GM12878 (cell line): ENCODE measurements around the gene GCM1. TPM values are rescaled to one million over a fixed set of nuclear protein-coding genes. Genes with fewer than 3 reads are reported as not detected.

Experiments used
- CHD4 ChIP-seq: fragments of 200-600 bp; sonication (generic); IDR thresholded peaks from 2 replicates; pipeline ENCODE4 v1.6.1; 2016; ENCODE audit warnings: mild to moderate bottlenecking
- CREM ChIP-seq: IDR thresholded peaks from 2 replicates; pipeline ENCODE4 v1.6.1; 2014; ENCODE audit warnings: antibody characterized with exemption, low read depth
- ELK1 ChIP-seq: IDR thresholded peaks from 2 replicates; pipeline ENCODE4 v1.6.1; 2012; ENCODE audit warnings: low read depth, low read length, improper control_type of control experiment
- JUND ChIP-seq: IDR thresholded peaks from 2 replicates; pipeline ENCODE4 v1.6.1; 2012; ENCODE audit warnings: low read depth, mild to moderate bottlenecking, low read length, improper control_type of control experiment, moderate library complexity
- KAT2A ChIP-seq: conservative IDR thresholded peaks from 2 replicates; pipeline ENCODE4 v1.6.1; 2011; ENCODE audit warnings: low read depth, low read length; ENCODE audit not compliant: control insufficient read depth
- KLF5 ChIP-seq: fragments of 450-650 bp; IDR thresholded peaks from 2 replicates; pipeline ENCODE4 v1.6.1; 2014; ENCODE audit warnings: mild to moderate bottlenecking; ENCODE audit not compliant: partially characterized antibody
- POLR2AphosphoS5 ChIP-seq: IDR thresholded peaks from 2 replicates; pipeline ENCODE4 v1.6.1; 2011; ENCODE audit warnings: mild to moderate bottlenecking, low read length, inconsistent platforms
- SIN3A ChIP-seq: IDR thresholded peaks from 2 replicates; pipeline ENCODE4 v1.6.1; 2012; ENCODE audit warnings: low read depth, low read length, improper control_type of control experiment
- SRF ChIP-seq, 2 experiments: IDR thresholded peaks; 2 replicates each; pipeline ENCODE4 v1.6.1; 2011; ENCODE audit warnings: low read depth in 2 of 2, low read length in 2 of 2, mild to moderate bottlenecking in 1 of 2, moderate library complexity in 1 of 2
- SUPT20H ChIP-seq: IDR thresholded peaks from 2 replicates; pipeline ENCODE4 v1.6.1; 2011; ENCODE audit warnings: low read depth, mild to moderate bottlenecking, low read length, moderate library complexity, borderline replicate concordance; ENCODE audit not compliant: control insufficient read depth
- TARDBP ChIP-seq: IDR thresholded peaks from 2 replicates; pipeline ENCODE4 v1.6.1; 2016; ENCODE audit warnings: borderline replicate concordance
- TCF3 ChIP-seq: IDR thresholded peaks from 2 replicates; pipeline ENCODE4 v1.6.1; 2012; ENCODE audit warnings: low read depth, mild to moderate bottlenecking, low read length, borderline replicate concordance; ENCODE audit not compliant: insufficient read depth
- WRNIP1 ChIP-seq: IDR thresholded peaks from 2 replicates; pipeline ENCODE4 v1.6.1; 2011; ENCODE audit warnings: low read depth, low read length, improper control_type of control experiment, borderline replicate concordance
- ZNF687 ChIP-seq: fragments of 450-650 bp; IDR thresholded peaks from 2 replicates; pipeline ENCODE4 v1.6.1; 2017; ENCODE audit warnings: mild to moderate bottlenecking, moderate library complexity
- polyA plus RNA-seq, 11 experiments: library from polyadenylated mRNA; depleted of rRNA in 4 of 11; unstranded in 6 of 11; stranded (reverse) in 5 of 11; fragments of >200 nt; fragmentation: Nextera tagmentation in 4 of 11; fragmentation: Illumina TruSeq in 1 of 11; extraction: Ambion mirVana in 4 of 11; extraction: Trizol in 1 of 11; gene quantifications; 1 replicate in 1 of 11; 2 replicates in 10 of 11; pipeline versions ENCODE4 v1.2.1 to v1.2.3, GENCODE V29; 2011 to 2016; ENCODE audit warnings: inconsistent platforms in 2 of 11, missing spikeins in 2 of 11, low read depth in 1 of 11
- total RNA-seq, 4 experiments: library from RNA; depleted of rRNA in 3 of 4; stranded (reverse); fragments of >200 nt in 3 of 4; fragmentation: Illumina TruSeq in 1 of 4; extraction: Trizol in 1 of 4; gene quantifications; 2 replicates each; pipeline versions ENCODE4 v1.2.1 to v1.2.3, GENCODE V29; 2013 to 2021
- TF ChIP-seq, protein P1 (sequence below): IDR thresholded peaks from 2 replicates; pipeline ENCODE4 v1.6.1; 2011; ENCODE audit warnings: low read depth, mild to moderate bottlenecking, low read length, moderate library complexity, borderline replicate concordance; ENCODE audit errors: extremely low read depth
- TF ChIP-seq, protein P2 (sequence below): fragments of 450-650 bp; conservative IDR thresholded peaks from 2 replicates; pipeline ENCODE4 v1.6.1; 2017; ENCODE audit warnings: mild to moderate bottlenecking, moderate library complexity
- TF ChIP-seq, protein P3 (sequence below): fragments of 450-650 bp; IDR thresholded peaks from 2 replicates; pipeline ENCODE4 v1.6.1; 2016; ENCODE audit warnings: mild to moderate bottlenecking

GCM1 gene
- total and polyA plus RNA-seq, 10 of the 15 experiments (the other 5 are each of a cell fraction or from before 2014, with no cell fraction given) = 0.04 to 0.08 (median 0.05) TPM; not detected in 5

- TF ChIP-seq, protein P1, sequence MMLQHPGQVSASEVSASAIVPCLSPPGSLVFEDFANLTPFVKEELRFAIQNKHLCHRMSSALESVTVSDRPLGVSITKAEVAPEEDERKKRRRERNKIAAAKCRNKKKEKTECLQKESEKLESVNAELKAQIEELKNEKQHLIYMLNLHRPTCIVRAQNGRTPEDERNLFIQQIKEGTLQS = peak; percentile 72; the same call in 1 of the 2 replicates
- TF ChIP-seq CHD4 (no peak), POLR2AphosphoS5 (no peak), TCF3 (no peak), JUND (no peak), WRNIP1 (no peak), CREM (no peak), TARDBP (peak; percentile 50; the same call in 1 of the 2 replicates), SUPT20H (no peak), SRF (IDR thresholded peaks at IDR 0.05; ENCODE audit: low read depth in 2 of 2, low read length in 2 of 2) (peak in 1 of 2 experiments; percentile 36; a peak in 1 of 4 replicates), KLF5 (no peak), ELK1 (no peak), KAT2A (no peak), SIN3A (no peak), ZNF687 (no peak)
- TF ChIP-seq, protein P2, sequence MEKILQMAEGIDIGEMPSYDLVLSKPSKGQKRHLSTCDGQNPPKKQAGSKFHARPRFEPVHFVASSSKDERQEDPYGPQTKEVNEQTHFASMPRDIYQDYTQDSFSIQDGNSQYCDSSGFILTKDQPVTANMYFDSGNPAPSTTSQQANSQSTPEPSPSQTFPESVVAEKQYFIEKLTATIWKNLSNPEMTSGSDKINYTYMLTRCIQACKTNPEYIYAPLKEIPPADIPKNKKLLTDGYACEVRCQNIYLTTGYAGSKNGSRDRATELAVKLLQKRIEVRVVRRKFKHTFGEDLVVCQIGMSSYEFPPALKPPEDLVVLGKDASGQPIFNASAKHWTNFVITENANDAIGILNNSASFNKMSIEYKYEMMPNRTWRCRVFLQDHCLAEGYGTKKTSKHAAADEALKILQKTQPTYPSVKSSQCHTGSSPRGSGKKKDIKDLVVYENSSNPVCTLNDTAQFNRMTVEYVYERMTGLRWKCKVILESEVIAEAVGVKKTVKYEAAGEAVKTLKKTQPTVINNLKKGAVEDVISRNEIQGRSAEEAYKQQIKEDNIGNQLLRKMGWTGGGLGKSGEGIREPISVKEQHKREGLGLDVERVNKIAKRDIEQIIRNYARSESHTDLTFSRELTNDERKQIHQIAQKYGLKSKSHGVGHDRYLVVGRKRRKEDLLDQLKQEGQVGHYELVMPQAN = no peak
- TF ChIP-seq, protein P3, sequence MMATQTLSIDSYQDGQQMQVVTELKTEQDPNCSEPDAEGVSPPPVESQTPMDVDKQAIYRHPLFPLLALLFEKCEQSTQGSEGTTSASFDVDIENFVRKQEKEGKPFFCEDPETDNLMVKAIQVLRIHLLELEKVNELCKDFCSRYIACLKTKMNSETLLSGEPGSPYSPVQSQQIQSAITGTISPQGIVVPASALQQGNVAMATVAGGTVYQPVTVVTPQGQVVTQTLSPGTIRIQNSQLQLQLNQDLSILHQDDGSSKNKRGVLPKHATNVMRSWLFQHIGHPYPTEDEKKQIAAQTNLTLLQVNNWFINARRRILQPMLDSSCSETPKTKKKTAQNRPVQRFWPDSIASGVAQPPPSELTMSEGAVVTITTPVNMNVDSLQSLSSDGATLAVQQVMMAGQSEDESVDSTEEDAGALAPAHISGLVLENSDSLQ = no peak
These were observed 23.2 kb upstream of the GCM1 start (continued) for GRCh38 chr6:53171605-53172467.
